ENCODE measurements around the gene FGF2. TPM values are rescaled to one million over a fixed set of nuclear protein-coding genes. Genes with fewer than 3 reads are reported as not detected.
"Not testable (repeated sequence)": the region's sequence is repeated elsewhere in the genome, so short reads cannot be mapped to it uniquely, and the experiment has no call there.

The FGF2 gene
- total RNA-seq, 1 donor from 2014 or later: 19.2 TPM

GRCh38 chr4:122930862-122931261 is 104.2 kb downstream of the FGF2 start:
- peak; percentile 41 for DNase-seq

GRCh38 chr4:122932763-122933162 is 106.1 kb downstream of the FGF2 start:
- DNase-seq: no peak

- DNase-seq: not testable (repeated sequence)
Observed at GRCh38 chr4:122945136-122945535, 118.5 kb downstream of the FGF2 start.

GRCh38 chr4:122946142-122946541 is 119.5 kb downstream of the FGF2 start:
- no peak for DNase-seq

Other genes starting within 250 kb of the FGF2 start
- not detected for gene IL21, start 205.8 kb upstream of the FGF2 start, total RNA-seq
- gene BBS12, start 94.1 kb upstream of the FGF2 start, total RNA-seq: 2.9 TPM
- 9.7 TPM for gene NUDT6, start 95.8 kb downstream of the FGF2 start, total RNA-seq

Measured in tongue (tissue), 2 donors.